BLaER1 (cell line): ENCODE data around the gene HS3ST6.

Experiments used
- H3K27ac ChIP-seq: shearing (Covaris generic); formaldehyde crosslinking; 2 replicates; pipeline ENCODE4 v1.8.1; 2022
- H3K27me3 ChIP-seq: shearing (Covaris generic); formaldehyde crosslinking; 2 replicates; pipeline ENCODE4 v1.8.1; 2022
- H3K36me3 ChIP-seq: shearing (Covaris generic); formaldehyde crosslinking; 2 replicates; pipeline ENCODE4 v1.8.1; 2022
- H3K4me1 ChIP-seq: shearing (Covaris generic); formaldehyde crosslinking; 2 replicates; pipeline ENCODE4 v1.8.1; 2022
- H3K4me2 ChIP-seq: shearing (Covaris generic); formaldehyde crosslinking; 2 replicates; pipeline ENCODE4 v1.8.1; 2022
- H3K4me3 ChIP-seq: shearing (Covaris generic); formaldehyde crosslinking; 2 replicates; pipeline ENCODE4 v1.8.1; 2022
- H3K9ac ChIP-seq: shearing (Covaris generic); formaldehyde crosslinking; 2 replicates; pipeline ENCODE4 v1.8.1; 2022
- H3K9me3 ChIP-seq: shearing (Covaris generic); formaldehyde crosslinking; 2 replicates; pipeline ENCODE4 v1.8.1; 2022
- H4K20me1 ChIP-seq: shearing (Covaris generic); formaldehyde crosslinking; 2 replicates; pipeline ENCODE4 v1.8.1; 2022
- Cebpa-rat ChIP-seq: shearing (Covaris generic); IDR thresholded peaks from 2 replicates; pipeline ENCODE4 v1.8.1; 2022

The HS3ST6 gene

GRCh38 chr16:1870365-1871082 lies 47.7 kb downstream of the HS3ST6 start:
- H4K20me1 ChIP-seq = no peaks in the 10 kb centered on the region
- no peaks in the 10 kb centered on the region for H3K36me3 ChIP-seq
- TF ChIP-seq Cebpa-rat = no peak
- no peaks in the 10 kb centered on the region for H3K27me3 ChIP-seq
- H3K4me1 ChIP-seq = no peaks in the 10 kb centered on the region
- H3K4me3 ChIP-seq = no peak overlapping the region
- no peaks in the 10 kb centered on the region for H3K9me3 ChIP-seq
- no peak overlapping the region for H3K9ac ChIP-seq
- H3K27ac ChIP-seq = no peak overlapping the region
- no peak overlapping the region for H3K4me2 ChIP-seq

- H3K4me2 ChIP-seq = no peak overlapping the region
- no peaks in the 10 kb centered on the region for H3K36me3 ChIP-seq
- no peaks in the 10 kb centered on the region for H3K9me3 ChIP-seq
- no peak overlapping the region for H3K27ac ChIP-seq
- H4K20me1 ChIP-seq = no peaks in the 10 kb centered on the region
- H3K27me3 ChIP-seq = no peaks in the 10 kb centered on the region
- TF ChIP-seq Cebpa-rat = no peak
- no peak overlapping the region for H3K9ac ChIP-seq
- no peaks in the 10 kb centered on the region for H3K4me1 ChIP-seq
- H3K4me3 ChIP-seq = no peak overlapping the region
Measured at GRCh38 chr16:1865902-1866690, 52.1 kb downstream of the HS3ST6 start.

GRCh38 chr16:1863681-1864460 lies 54.3 kb downstream of the HS3ST6 start:
- H3K4me1 ChIP-seq = peaks cover 8% of the 10 kb centered on the region
- H3K27ac ChIP-seq = no peak overlapping the region
- no peak for TF ChIP-seq Cebpa-rat
- no peaks in the 10 kb centered on the region for H4K20me1 ChIP-seq
- H3K4me2 ChIP-seq = no peak overlapping the region
- no peak overlapping the region for H3K4me3 ChIP-seq
- H3K27me3 ChIP-seq = peaks cover 4% of the 10 kb centered on the region; the same call in 1 of the 2 replicates
- no peaks in the 10 kb centered on the region for H3K9me3 ChIP-seq
- H3K9ac ChIP-seq = no peak overlapping the region
- H3K36me3 ChIP-seq = no peaks in the 10 kb centered on the region

GRCh38 chr16:1862394-1862793 lies 55.8 kb downstream of the HS3ST6 start:
- H3K27me3 ChIP-seq = peaks cover 17% of the 10 kb centered on the region; the same call in 1 of the 2 replicates
- TF ChIP-seq Cebpa-rat = no peak
- H3K9ac ChIP-seq = no peak overlapping the region
- H3K4me3 ChIP-seq = no peak overlapping the region
- no peaks in the 10 kb centered on the region for H4K20me1 ChIP-seq
- no peak overlapping the region for H3K27ac ChIP-seq
- H3K9me3 ChIP-seq = no peaks in the 10 kb centered on the region
- no peaks in the 10 kb centered on the region for H3K36me3 ChIP-seq
- H3K4me1 ChIP-seq = peaks cover 8% of the 10 kb centered on the region
- no peak overlapping the region for H3K4me2 ChIP-seq

GRCh38 chr16:1861730-1862129 lies 56.5 kb downstream of the HS3ST6 start:
- no peaks in the 10 kb centered on the region for H4K20me1 ChIP-seq
- no peak overlapping the region for H3K27ac ChIP-seq
- H3K36me3 ChIP-seq = no peaks in the 10 kb centered on the region
- H3K4me2 ChIP-seq = no peak overlapping the region
- no peaks in the 10 kb centered on the region for H3K9me3 ChIP-seq
- TF ChIP-seq Cebpa-rat = no peak
- no peak overlapping the region for H3K4me3 ChIP-seq
- H3K9ac ChIP-seq = no peak overlapping the region
- H3K4me1 ChIP-seq = peaks cover 8% of the 10 kb centered on the region
- peaks cover 21% of the 10 kb centered on the region; the same call in 1 of the 2 replicates for H3K27me3 ChIP-seq
